Stomach smooth muscle (tissue), 2 donors: ENCODE measurements around the gene HCK.

ENCODE experiments used
- H3K27ac ChIP-seq: one replicate; pipeline ENCODE4 v1.7.0; 2013; ENCODE audit warnings: mild to moderate bottlenecking, low read length, inconsistent platforms
- H3K27me3 ChIP-seq, 2 donors: one replicate each; pipeline ENCODE4 v1.7.0; 2013; ENCODE audit warnings: low read length in 2 of 2; ENCODE audit not compliant: insufficient read depth in 2 of 2, control insufficient read depth in 1 of 2
- H3K36me3 ChIP-seq, 2 donors: one replicate each; pipeline ENCODE4 v1.7.0; 2013; ENCODE audit warnings: low read length in 2 of 2; ENCODE audit not compliant: control insufficient read depth in 2 of 2, insufficient read depth in 2 of 2
- H3K4me1 ChIP-seq: one replicate; pipeline ENCODE4 v1.7.0; 2013; ENCODE audit warnings: low read length; ENCODE audit not compliant: control insufficient read depth, insufficient read depth
- H3K4me3 ChIP-seq, 2 donors: one replicate each; pipeline ENCODE4 v1.7.0; 2013; ENCODE audit warnings: low read length in 2 of 2
- H3K9ac ChIP-seq, 2 donors: one replicate each; pipeline ENCODE4 v1.7.0; 2013; ENCODE audit warnings: low read length in 2 of 2, mild to moderate bottlenecking in 1 of 2
- H3K9me3 ChIP-seq, 2 donors: one replicate each; pipeline ENCODE4 v1.7.0; 2013; ENCODE audit warnings: low read length in 2 of 2; ENCODE audit not compliant: control insufficient read depth in 2 of 2
- donor health status: healthy.
- donor health status: Pancreatic carcinoma.

The HCK gene

DNA sequence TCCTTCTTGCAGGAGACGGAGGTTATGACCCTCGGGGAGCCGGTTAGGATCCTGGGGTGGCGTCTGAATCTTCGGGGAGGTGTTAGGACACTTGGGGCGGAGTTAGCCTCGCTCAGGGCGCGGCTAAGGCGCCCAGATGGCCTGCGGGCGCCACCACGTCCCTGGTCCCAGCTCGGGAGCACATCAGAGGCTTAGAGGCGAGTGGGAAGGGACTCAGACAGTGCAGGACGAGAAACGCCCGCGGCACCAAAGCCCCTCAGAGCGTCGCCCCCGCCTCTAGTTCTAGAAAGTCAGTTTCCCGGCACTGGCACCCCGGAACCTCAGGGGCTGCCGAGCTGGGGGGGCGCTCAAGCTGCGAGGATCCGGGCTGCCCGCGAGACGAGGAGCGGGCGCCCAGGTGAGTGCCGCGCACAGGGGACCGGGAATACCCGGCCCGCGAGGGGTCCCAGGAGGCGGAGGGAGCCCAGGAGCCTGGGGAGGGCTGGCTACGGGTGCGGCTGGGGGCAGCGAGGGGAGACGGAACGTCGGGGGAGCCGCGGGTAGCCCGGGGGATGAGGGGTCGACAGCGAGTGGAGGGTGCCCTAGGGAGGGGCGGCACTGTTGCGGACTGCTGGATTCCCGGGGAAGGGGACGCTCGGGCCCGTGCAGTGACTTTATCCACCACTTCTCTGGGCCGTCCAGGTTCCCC, at the start of gene HCK:
HCK (plus strand) TSS at position 153 of the 688 bp plus-strand sequence.
- no peak within 1 kb of the TSS for H3K27ac ChIP-seq

GRCh38 chr20:32003325-32003724, 48.7 kb upstream of the HCK start:
- Histone ChIP-seq H3K27ac (no peak overlapping the region), H3K9me3 (no peaks in the 10 kb centered on the region), H3K4me1 (no peaks in the 10 kb centered on the region), H3K4me3 (no peak overlapping the region), H3K27me3 (peaks cover 3 to 5% of the 10 kb centered on the region in 2 donors), H3K36me3 (no peaks in the 10 kb centered on the region), H3K9ac (no peak overlapping the region)

More for the DNA sequence above, at the start of gene HCK:
- Histone ChIP-seq H3K4me3 (peak within 1 kb of the TSS in 1 of 2 donors; percentile 40), H3K9ac (no peak within 1 kb of the TSS), H3K27me3 (peaks cover 33 to 38% of the 10 kb centered on the region in 2 donors), H3K36me3 (no peaks in the 10 kb centered on the region), H3K4me1 (peaks cover 6% of the 10 kb centered on the region), H3K9me3 (no peaks in the 10 kb centered on the region)

- peaks cover 0 to 8% of the 10 kb centered on the region in 2 donors for H3K27me3 ChIP-seq
- no peak overlapping the region for H3K9ac ChIP-seq
- H3K9me3 ChIP-seq, result no peaks in the 10 kb centered on the region
- no peaks in the 10 kb centered on the region for H3K36me3 ChIP-seq
- H3K4me3 ChIP-seq, result no peak overlapping the region
- no peaks in the 10 kb centered on the region for H3K4me1 ChIP-seq
- no peak overlapping the region for H3K27ac ChIP-seq
Measured at GRCh38 chr20:32004963-32005362, 47.1 kb upstream of the HCK start.

DNA sequence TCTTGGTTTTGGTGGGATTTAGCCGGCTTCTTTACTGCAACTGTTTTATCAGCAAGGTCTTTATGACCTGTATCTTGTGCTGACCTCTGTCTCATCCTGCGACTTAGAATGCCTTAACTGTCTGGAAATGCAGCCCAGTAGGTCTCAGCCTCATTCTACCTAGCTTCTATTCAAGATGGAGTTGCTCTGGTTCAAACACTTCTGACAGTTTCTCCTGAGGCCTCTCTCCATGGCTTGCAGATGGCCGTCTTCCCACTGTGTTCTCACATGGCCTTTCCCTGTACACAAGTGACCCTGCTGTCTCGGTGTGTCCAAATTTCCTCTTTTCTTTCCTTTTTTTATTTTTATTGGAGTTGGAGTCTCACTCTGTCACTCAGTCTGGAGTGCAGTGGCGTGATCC, 46.0 kb upstream of the HCK start:
- no peaks in the 10 kb centered on the region for H3K36me3 ChIP-seq
- H3K9ac ChIP-seq, result no peak overlapping the region
- H3K27ac ChIP-seq, result no peak overlapping the region
- H3K4me3 ChIP-seq, result no peak overlapping the region
- H3K4me1 ChIP-seq, result no peaks in the 10 kb centered on the region
- peaks cover 0 to 8% of the 10 kb centered on the region in 2 donors for H3K27me3 ChIP-seq
- no peaks in the 10 kb centered on the region for H3K9me3 ChIP-seq

GRCh38 chr20:32006841-32007786, 44.9 kb upstream of the HCK start:
- H3K9me3 ChIP-seq, result no peaks in the 10 kb centered on the region
- H3K27me3 ChIP-seq, result peaks cover 0 to 8% of the 10 kb centered on the region in 2 donors
- no peak overlapping the region for H3K4me3 ChIP-seq
- no peak overlapping the region for H3K27ac ChIP-seq
- no peaks in the 10 kb centered on the region for H3K36me3 ChIP-seq
- no peak overlapping the region for H3K9ac ChIP-seq
- no peaks in the 10 kb centered on the region for H3K4me1 ChIP-seq

GRCh38 chr20:32007787-32008616, 44.0 kb upstream of the HCK start:
- Histone ChIP-seq H3K9me3 (no peaks in the 10 kb centered on the region), H3K9ac (no peak overlapping the region), H3K27me3 (peaks cover 0 to 8% of the 10 kb centered on the region in 2 donors), H3K4me3 (no peak overlapping the region), H3K27ac (no peak overlapping the region), H3K4me1 (no peaks in the 10 kb centered on the region), H3K36me3 (no peaks in the 10 kb centered on the region)

DNA sequence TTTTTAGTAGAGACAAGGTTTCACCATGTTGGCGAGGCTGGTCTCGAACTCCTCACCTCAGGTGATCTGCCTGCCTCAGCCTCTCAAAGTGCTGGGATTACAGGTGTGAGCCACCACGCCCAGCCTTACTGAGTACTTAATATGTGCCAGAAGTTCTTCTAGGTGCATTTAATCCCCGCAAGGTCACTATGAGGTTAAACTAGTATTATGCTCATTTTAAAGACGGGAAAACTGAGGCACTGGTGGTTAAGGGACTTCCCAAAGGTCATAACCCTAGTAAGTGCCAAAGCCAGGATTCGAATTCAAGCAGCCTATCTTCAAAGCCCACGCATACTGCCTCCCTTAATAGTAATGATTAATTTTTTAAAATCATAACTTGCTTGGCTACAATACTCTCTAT, 42.5 kb upstream of the HCK start:
- no peak overlapping the region for H3K27ac ChIP-seq
- peaks cover under 1 to 11% of the 10 kb centered on the region in 2 donors for H3K27me3 ChIP-seq
- H3K4me1 ChIP-seq, result no peaks in the 10 kb centered on the region
- H3K9me3 ChIP-seq, result no peaks in the 10 kb centered on the region
- H3K4me3 ChIP-seq, result no peak overlapping the region
- no peak overlapping the region for H3K9ac ChIP-seq
- no peaks in the 10 kb centered on the region for H3K36me3 ChIP-seq

DNA sequence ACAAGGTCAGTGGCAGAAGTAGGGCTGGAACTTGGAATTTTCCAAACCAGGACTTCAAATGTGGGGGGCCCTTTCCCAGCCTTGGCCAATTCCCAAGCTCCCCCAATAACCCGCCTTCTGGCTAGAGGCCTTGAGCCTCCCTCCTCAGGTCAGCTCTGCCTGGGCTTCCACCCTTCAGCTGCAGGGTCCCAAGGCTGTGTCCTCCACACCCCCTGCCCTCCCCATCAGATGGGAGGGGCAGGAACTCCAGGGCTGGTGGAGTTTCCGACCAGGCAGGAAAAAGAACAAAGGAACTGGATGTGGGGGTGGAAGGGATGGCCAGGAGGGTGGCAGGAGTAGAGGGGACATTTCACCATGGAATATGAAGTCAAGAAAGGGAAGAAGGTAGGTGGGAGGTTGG, 41.9 kb upstream of the HCK start, which contains the start of gene CCM2L:
CCM2L (plus strand) TSS at position 338 of the 400 bp plus-strand sequence; CDS start at position 355, 17 bp downstream.
- peak within 1 kb of the TSS in 1 of 2 donors; percentile 40 for H3K4me3 ChIP-seq
- H3K27ac ChIP-seq, result no peak within 1 kb of the TSS
- H3K9ac ChIP-seq, result no peak within 1 kb of the TSS
- H3K9me3 ChIP-seq, result no peaks in the 10 kb centered on the region
- no peaks in the 10 kb centered on the region for H3K36me3 ChIP-seq
- H3K27me3 ChIP-seq, result peaks cover 5 to 13% of the 10 kb centered on the region in 2 donors
- no peaks in the 10 kb centered on the region for H3K4me1 ChIP-seq

GRCh38 chr20:32010666-32011065, 41.4 kb upstream of the HCK start:
- H3K4me3 ChIP-seq, result peak overlapping the region in 1 of 2 donors; percentile 40
- peaks cover 5 to 15% of the 10 kb centered on the region in 2 donors for H3K27me3 ChIP-seq
- no peak overlapping the region for H3K27ac ChIP-seq
- no peaks in the 10 kb centered on the region for H3K4me1 ChIP-seq
- no peak overlapping the region for H3K9ac ChIP-seq
- no peaks in the 10 kb centered on the region for H3K9me3 ChIP-seq
- H3K36me3 ChIP-seq, result no peaks in the 10 kb centered on the region

DNA sequence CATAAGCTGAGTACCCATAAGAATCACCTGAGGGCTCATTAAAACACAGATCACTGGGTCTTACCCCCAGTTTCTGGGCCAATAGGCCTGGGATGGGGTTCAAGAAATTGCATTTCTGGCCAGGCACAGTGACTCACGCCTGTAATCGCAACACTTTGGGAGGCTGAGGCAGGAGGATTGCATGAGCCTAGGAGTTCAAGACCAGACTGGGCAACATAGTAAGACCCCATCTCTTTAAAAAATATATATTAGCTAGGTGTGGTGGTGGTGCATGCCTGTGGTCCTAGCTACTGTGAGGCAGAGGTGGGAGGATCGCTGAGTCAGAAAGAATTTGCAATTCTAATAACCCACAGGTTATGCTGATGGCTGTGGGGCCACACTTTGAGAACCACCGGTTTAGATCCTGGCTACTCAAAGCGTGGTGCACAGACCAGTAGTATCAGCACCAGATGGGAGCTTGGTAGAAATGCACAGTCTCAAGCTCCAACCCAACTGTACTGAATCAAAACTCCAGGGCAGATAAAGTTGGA, 39.8 kb upstream of the HCK start:
- H3K4me3 ChIP-seq, result no peak overlapping the region

More for the DNA sequence above, 39.8 kb upstream of the HCK start:
- Histone ChIP-seq H3K9me3 (no peaks in the 10 kb centered on the region), H3K27me3 (peaks cover 8 to 15% of the 10 kb centered on the region in 2 donors), H3K9ac (no peak overlapping the region), H3K27ac (no peak overlapping the region), H3K4me1 (no peaks in the 10 kb centered on the region), H3K36me3 (no peaks in the 10 kb centered on the region)
